ENCODE measurements around the gene RFTN1. TPM values are rescaled to one million over a fixed set of nuclear protein-coding genes. Genes with fewer than 3 reads are reported as not detected.
A peak's percentile ranks its signal among the peaks of the same experiment; 100 is the strongest.

RFTN1 gene
- total RNA-seq, result 10 to 100 TPM; 64.4 to 66.7 TPM

- Mint-ChIP-seq H3K27me3 (no peaks in the 10 kb centered on the region), H3K9me3 (no peaks in the 10 kb centered on the region), H3K4me3 (peak within 1 kb of the TSS; percentile 84), H3K27ac (peak within 1 kb of the TSS; percentile 87), H3K36me3 (peaks cover 7% of the 10 kb centered on the region), H3K4me1 (peaks cover 60% of the 10 kb centered on the region)
- POLR2A ChIA-PET, result interaction anchor here (0.5 to 3.1 kb wide), 10 partner anchors 9 to 385 kb away, joined by 3 to 17 read pairs (median 9); partner anchors contain the start of genes DPH3 and OXNAD1
- peak; percentile 28 for ATAC-seq (ENCODE audit: low read depth)
- DNase-seq, result peak; percentile 73
Measured at GRCh38 chr3:16513141-16514020, at the start of gene RFTN1. Gene RFTN1 (minus strand): TSS chr3:16513699. CDS start chr3:16493869, 19,830 bp downstream.

- POLR2A ChIA-PET, result no interaction called here
- no peaks in the 10 kb centered on the region for H3K4me1 Mint-ChIP-seq
- peaks cover 9% of the 10 kb centered on the region for H3K27me3 Mint-ChIP-seq
- no peak overlapping the region for H3K27ac Mint-ChIP-seq
- peaks cover 2% of the 10 kb centered on the region for H3K36me3 Mint-ChIP-seq
- H3K9me3 Mint-ChIP-seq, result no peaks in the 10 kb centered on the region
- no peak overlapping the region for H3K4me3 Mint-ChIP-seq
- ATAC-seq (ENCODE audit: low read depth) (no peak), DNase-seq (no peak)
Measured at GRCh38 chr3:16559653-16560365, 46.3 kb upstream of the RFTN1 start.

- no peaks in the 10 kb centered on the region for H3K36me3 Mint-ChIP-seq
- H3K9me3 Mint-ChIP-seq, result no peaks in the 10 kb centered on the region
- peaks cover 10% of the 10 kb centered on the region for H3K27me3 Mint-ChIP-seq
- DNase-seq (no peak), ATAC-seq (ENCODE audit: low read depth) (no peak)
- no peak overlapping the region for H3K27ac Mint-ChIP-seq
- H3K4me1 Mint-ChIP-seq, result peaks cover 9% of the 10 kb centered on the region
- H3K4me3 Mint-ChIP-seq, result no peak overlapping the region
- POLR2A ChIA-PET, result no interaction called here
Measured at GRCh38 chr3:16554126-16554525, 40.6 kb upstream of the RFTN1 start.

GRCh38 chr3:16552757-16553156 is 39.3 kb upstream of the RFTN1 start:
- DNase-seq, result no peak
- no peak for ATAC-seq (ENCODE audit: low read depth)
- H3K9me3 Mint-ChIP-seq, result no peaks in the 10 kb centered on the region
- no peak overlapping the region for H3K27ac Mint-ChIP-seq
- H3K27me3 Mint-ChIP-seq, result peaks cover 8% of the 10 kb centered on the region
- peaks cover 11% of the 10 kb centered on the region for H3K4me1 Mint-ChIP-seq
- no peak overlapping the region for H3K4me3 Mint-ChIP-seq
- POLR2A ChIA-PET, result no interaction called here
- H3K36me3 Mint-ChIP-seq, result no peaks in the 10 kb centered on the region

- peaks cover 11% of the 10 kb centered on the region for H3K4me1 Mint-ChIP-seq
- H3K36me3 Mint-ChIP-seq, result no peaks in the 10 kb centered on the region
- no peak for DNase-seq
- POLR2A ChIA-PET, result no interaction called here
- no peak for ATAC-seq (ENCODE audit: low read depth)
- peak overlapping the region; percentile 77 for H3K27ac Mint-ChIP-seq
- no peaks in the 10 kb centered on the region for H3K9me3 Mint-ChIP-seq
- H3K4me3 Mint-ChIP-seq, result no peak overlapping the region
- H3K27me3 Mint-ChIP-seq, result peaks cover 8% of the 10 kb centered on the region
Measured at GRCh38 chr3:16551342-16551976, 38.0 kb upstream of the RFTN1 start.

- H3K4me3 Mint-ChIP-seq, result no peak overlapping the region
- DNase-seq (peak; percentile 54), ATAC-seq (ENCODE audit: low read depth) (peak; percentile 100)
- H3K27ac Mint-ChIP-seq, result peak overlapping the region; percentile 77
- peaks cover 11% of the 10 kb centered on the region for H3K4me1 Mint-ChIP-seq
- POLR2A ChIA-PET, result no interaction called here
- no peaks in the 10 kb centered on the region for H3K36me3 Mint-ChIP-seq
- peaks cover 7% of the 10 kb centered on the region for H3K27me3 Mint-ChIP-seq
- H3K9me3 Mint-ChIP-seq, result no peaks in the 10 kb centered on the region
Measured at GRCh38 chr3:16550676-16551341, 37.3 kb upstream of the RFTN1 start.

GRCh38 chr3:16550305-16550675 is 36.8 kb upstream of the RFTN1 start:
- Mint-ChIP-seq H3K4me1 (peaks cover 12% of the 10 kb centered on the region), H3K4me3 (no peak overlapping the region), H3K27me3 (peaks cover 6% of the 10 kb centered on the region), H3K27ac (no peak overlapping the region), H3K36me3 (no peaks in the 10 kb centered on the region), H3K9me3 (no peaks in the 10 kb centered on the region)
- no peak for DNase-seq
- ATAC-seq (ENCODE audit: low read depth), result no peak
- POLR2A ChIA-PET, result no interaction called here

GRCh38 chr3:16548721-16549120 is 35.2 kb upstream of the RFTN1 start:
- Mint-ChIP-seq H3K27ac (no peak overlapping the region), H3K27me3 (peaks cover 6% of the 10 kb centered on the region), H3K4me3 (no peak overlapping the region), H3K36me3 (no peaks in the 10 kb centered on the region), H3K9me3 (no peaks in the 10 kb centered on the region), H3K4me1 (peaks cover 16% of the 10 kb centered on the region)
- POLR2A ChIA-PET, result no interaction called here
- ATAC-seq (ENCODE audit: low read depth) (no peak), DNase-seq (no peak)

- POLR2A ChIA-PET, result no interaction called here
Measured at GRCh38 chr3:16547561-16548357, 34.3 kb upstream of the RFTN1 start.

GRCh38 chr3:16546186-16547010 is 32.9 kb upstream of the RFTN1 start:
- Mint-ChIP-seq H3K27ac (no peak overlapping the region), H3K4me1 (peaks cover 16% of the 10 kb centered on the region), H3K9me3 (no peaks in the 10 kb centered on the region), H3K36me3 (peaks cover 1% of the 10 kb centered on the region), H3K27me3 (peaks cover 7% of the 10 kb centered on the region), H3K4me3 (no peak overlapping the region)
- DNase-seq (no peak), ATAC-seq (ENCODE audit: low read depth) (no peak)
- POLR2A ChIA-PET, result no interaction called here

More at GRCh38 chr3:16547561-16548357, 34.3 kb upstream of the RFTN1 start:
- H3K9me3 Mint-ChIP-seq, result no peaks in the 10 kb centered on the region
- H3K4me1 Mint-ChIP-seq, result peaks cover 16% of the 10 kb centered on the region
- H3K4me3 Mint-ChIP-seq, result no peak overlapping the region
- DNase-seq, result no peak
- H3K27me3 Mint-ChIP-seq, result peaks cover 4% of the 10 kb centered on the region
- no peaks in the 10 kb centered on the region for H3K36me3 Mint-ChIP-seq
- H3K27ac Mint-ChIP-seq, result no peak overlapping the region
- ATAC-seq (ENCODE audit: low read depth), result no peak

GRCh38 chr3:16545413-16546185 is 32.1 kb upstream of the RFTN1 start:
- no peak overlapping the region for H3K4me3 Mint-ChIP-seq
- POLR2A ChIA-PET, result no interaction called here
- H3K27ac Mint-ChIP-seq, result no peak overlapping the region

More at GRCh38 chr3:16545413-16546185, 32.1 kb upstream of the RFTN1 start:
- H3K9me3 Mint-ChIP-seq, result no peaks in the 10 kb centered on the region
- peaks cover 9% of the 10 kb centered on the region for H3K4me1 Mint-ChIP-seq
- DNase-seq (no peak), ATAC-seq (ENCODE audit: low read depth) (no peak)
- H3K36me3 Mint-ChIP-seq, result peaks cover 1% of the 10 kb centered on the region
- peaks cover 12% of the 10 kb centered on the region for H3K27me3 Mint-ChIP-seq

Measured in activated naive CD8-positive, alpha-beta T cell treated with anti-CD3 and anti-CD28 coated beads, Interleukin-2, amount 10 ng/mL, durations not matched to agents 7 days and 5 days (primary cell).